HG02938 (cell line): Measurements from ENCODE around the gene DLD.
"Not testable (repeated sequence)": the region's sequence is repeated elsewhere in the genome, so short reads cannot be mapped to it uniquely, and the experiment has no call there.

Experiments
- ATAC-seq: cut with Tn5 transposase; IDR thresholded peaks from one replicate; pipeline ENCODE4 v1.9.1; 2021; ENCODE audit warnings: mild to moderate bottlenecking, moderate library complexity; ENCODE audit not compliant: unreplicated experiment

DLD gene

DNA sequence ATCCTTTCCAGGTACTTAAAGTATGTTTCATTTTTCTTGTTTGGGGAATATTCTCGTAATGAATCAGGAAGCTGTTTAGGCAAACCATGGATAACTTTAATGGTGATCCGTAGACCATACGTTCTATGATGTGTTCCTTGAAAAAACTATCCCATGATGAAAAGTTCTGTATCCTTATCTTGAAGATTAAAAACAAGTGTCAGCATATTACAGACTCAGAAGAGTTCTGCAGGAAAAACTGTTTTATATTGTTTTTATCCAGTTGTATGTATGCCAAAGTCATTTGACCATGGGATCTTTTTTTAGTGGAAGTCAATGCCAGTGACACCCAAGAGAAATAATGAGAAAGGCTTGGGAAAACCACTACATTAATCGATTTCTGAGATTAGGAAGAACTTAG is 52.0 kb downstream of the DLD start:
- ATAC-seq, result no peak

DNA sequence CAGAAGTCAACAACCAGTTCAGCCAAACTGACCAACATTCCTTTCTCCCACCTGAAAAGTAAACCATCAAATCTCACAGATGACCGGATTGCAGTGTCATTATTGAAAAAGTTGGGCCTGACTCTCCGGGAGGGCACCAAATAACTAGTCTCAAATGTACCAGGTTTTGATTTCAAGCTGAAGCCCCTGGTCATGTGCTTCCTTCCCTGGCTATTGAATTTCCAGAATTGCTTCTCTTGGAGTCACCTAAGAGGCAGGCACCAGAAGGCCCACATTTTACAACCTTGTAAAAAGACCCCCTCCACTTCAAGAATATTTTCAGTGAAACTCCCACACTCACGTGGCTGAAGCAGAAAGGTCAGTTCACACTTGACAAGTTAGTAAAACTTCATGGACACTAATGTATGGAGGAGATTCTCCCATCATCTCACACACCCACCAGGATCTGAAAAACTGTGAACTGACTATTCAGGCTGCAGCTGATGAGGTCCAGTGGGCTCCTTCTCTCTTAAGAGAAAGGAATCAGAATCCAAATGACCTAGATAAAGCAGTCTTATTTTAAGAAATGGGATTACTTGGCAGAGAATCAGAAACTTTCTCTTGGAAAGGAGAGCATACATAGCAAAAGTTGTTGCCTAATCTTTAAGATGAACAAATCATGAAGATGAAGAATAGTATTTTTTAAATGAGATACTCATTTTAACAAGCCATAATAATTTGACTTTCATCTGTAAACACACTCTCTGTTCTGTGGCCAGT is 53.6 kb downstream of the DLD start:
- no peak for ATAC-seq

DNA sequence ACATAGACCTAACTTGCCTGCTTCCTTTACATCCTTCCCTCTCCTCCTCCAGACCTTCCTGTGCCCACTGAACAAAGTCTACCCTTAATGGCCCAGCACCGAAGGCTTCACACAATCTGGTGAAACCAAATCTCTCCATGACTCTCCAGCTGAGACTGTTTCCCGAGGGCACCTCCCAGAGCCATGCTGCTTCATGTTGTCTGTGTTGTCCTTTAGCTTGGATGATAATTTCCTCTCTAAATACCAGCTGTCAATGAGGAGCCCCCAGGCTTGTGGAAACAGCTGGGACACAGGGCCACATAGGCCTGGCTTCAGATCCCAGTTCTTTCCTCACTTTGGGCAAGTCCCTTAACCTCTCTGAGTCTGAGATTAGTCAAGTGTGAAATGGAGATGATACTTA is 54.3 kb downstream of the DLD start:
- ATAC-seq, result no peak

DNA sequence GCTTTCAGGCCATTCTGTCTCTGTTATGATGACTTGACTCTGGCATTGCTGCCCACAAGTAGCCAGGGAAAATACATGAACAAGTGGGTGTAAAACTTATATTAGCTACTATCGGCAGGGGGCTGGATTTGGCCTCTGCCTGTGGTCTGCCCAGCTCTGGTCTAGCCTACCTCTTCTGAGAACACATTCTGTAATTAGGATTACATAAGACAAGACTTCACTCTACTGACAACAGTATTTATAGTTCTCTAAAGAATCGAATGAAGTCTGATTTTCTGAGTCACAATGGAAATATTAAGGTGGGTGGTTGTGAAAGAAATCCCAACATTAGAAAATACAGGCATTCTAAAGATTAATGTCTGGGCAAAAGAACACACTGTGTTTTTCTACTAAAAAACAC is 55.5 kb downstream of the DLD start:
- ATAC-seq, result no peak

DNA sequence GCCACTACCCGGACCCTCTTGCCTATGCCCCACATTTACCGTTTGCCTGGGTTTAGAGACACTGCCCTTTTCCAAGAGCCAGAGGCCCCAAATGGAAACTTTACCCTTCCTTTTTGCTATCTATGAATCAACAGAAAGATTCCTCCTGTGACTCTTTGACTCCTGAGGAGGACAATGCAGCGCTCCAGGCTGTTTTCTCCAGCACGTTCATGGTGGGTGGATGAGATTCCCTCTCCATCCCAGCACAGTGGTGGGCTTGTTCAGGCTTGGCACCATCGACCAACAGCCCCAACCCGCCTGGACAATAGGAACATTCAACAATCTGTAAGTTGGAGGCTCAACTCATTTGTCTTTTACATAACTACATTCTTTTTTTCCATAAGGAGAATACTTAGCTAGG is 55.9 kb downstream of the DLD start:
- ATAC-seq, result no peak

DNA sequence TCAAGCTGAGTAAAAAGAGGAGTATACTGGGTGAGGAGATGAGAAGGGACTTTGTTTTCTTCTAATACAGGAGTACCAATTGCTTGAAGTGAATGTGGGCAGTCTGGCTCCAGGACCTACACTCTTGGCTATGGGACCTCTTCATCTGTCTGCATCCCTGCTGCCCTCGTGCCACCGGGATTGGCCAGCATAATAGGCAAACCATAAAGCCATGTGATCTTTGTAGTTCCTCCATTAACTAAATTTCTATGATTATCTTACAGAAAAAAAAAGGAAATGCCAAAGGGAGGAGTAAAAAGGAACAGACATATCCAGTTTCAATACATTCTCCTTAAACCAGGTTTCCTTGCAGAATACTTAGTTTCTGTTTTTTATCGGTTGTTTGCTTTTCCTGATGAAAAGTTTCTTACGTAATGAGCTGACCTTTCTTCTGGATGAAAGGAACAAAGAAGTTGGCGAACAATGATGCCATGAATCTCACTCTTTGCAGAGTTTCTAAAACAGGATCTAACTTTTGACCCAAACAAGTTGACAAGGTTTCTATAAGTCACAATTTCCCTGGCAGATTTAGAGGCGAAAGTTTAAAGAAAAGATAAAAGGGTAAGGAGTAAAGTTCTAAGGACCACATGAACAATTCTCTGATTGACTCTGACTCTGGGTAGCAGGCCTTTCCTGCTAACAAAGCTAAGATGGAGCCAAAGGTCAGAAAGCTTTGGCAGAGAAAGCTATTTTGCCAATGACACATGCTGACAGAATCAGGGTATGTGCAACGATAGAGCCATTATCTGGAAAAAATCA is 57.9 kb downstream of the DLD start:
- no peak for ATAC-seq

DNA sequence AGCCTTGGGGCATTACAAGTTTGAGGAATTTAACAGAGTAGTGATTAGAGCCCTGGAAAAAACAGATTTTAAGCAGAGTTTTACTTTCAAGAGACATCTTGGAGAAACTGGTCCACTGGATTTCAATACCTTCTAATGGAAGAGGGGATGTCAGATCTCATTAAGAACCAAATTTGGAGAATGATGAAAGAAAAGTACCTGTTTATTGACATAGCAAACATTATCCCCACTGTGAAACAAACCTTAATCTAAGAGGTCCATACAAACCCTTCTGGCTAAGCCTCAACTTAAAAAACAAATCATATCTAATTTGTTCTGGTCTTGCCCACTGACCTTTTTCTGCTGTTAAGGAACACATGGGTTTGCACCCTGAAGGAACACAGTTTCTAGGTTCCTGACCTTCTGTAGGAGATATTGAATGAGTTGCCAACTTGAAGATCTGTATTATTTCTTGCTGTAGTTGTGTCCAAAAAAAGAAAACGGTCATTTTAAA is 58.5 kb downstream of the DLD start:
- ATAC-seq, result no peak

DNA sequence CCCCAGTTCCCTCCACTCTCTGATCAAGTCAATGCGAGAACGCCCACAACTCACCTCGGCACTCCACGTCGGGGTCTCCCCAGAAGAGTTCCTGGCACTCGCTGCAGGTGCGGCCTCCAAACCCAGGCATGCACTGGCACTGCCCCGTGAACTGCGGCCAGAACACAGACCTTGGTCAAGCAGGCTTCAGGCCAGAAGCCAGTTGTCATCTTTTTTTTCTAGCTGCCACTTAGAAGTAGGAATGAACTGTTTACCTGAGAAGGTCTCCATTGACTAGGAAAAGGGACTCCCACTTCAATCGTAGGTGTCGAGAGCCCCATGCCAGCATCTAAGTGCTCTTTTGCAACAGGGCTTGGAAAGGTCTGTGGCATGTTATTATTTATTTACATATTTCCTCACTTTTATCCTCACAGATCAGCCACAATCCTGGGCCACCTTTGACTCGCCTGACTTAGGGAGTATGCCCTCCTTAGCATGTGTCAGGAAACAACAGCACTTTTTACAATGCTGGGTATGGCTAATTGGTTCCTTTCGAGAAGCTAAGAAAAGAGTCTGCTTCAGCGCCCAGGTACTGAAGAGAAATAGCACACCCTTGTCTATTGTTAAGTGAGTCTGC is 60.3 kb downstream of the DLD start:
- ATAC-seq, result no peak

DNA sequence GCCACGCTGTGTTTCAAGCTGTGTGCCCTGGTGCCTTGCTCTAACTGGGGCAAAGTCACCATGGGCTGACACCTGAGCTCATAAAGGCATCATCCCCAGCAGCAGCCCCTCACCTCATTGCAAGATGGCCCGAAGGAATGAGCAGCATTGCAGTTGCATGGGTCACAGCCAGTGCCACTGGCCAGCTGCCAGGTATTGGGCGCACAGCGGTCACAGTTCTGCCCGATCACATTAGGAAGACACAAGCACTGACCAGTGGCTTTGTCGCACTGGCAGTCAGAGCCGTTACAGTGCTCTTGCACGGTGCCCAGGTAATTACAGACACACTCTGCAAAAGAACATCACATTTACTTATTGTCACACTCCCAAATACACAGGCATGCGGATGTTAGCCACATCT is 60.9 kb downstream of the DLD start:
- ATAC-seq, result no peak

DNA sequence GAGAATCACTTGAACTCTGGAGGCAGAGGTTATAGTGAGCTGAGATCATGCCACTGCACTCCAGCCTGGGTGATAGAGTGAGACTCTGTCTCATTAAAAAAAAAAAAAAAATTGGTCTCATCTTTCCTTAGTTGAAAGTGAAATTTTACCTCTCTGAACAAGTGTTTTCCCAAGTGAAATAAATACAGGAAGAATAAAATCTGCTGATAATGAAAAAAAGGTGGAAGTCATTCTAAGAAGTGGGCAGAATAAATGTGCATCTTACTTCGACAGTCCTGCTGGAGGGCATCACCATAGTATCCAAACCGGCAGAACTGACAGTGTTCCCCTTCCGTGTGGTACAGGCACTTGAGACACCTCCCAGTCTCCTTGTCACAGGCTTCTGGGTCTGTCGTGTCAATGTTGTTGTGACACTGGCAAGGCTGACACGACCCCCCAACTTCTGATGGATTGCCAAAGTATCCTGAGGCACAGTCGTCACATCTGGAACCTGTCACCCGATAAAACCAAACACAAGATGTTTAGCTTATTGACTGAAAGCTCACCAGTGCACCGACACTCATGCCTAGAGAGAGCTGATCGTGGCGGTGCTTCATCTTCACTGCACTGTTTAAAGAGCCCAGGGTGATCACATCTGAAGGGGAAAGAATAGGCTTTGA is 62.4 kb downstream of the DLD start:
- ATAC-seq, result no peak

DNA sequence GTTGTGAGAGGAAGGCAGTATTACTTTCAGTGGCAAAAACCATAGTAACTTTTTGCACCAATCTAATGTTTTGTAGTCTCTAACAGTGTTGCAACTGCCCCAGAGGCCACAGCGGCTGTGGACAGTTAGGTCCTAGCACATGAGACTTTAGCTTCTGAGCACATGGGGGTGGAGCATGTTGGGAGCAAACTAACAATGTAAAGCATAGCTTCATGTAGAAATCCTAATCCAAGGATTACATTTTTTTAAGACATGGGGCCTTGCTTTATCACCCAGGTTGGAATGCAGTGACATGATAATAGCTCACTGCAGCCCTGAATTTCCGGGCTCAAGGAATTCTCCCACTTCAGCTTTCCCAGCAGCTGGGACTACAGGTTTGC is 62.9 kb downstream of the DLD start:
- ATAC-seq, result no peak

DNA sequence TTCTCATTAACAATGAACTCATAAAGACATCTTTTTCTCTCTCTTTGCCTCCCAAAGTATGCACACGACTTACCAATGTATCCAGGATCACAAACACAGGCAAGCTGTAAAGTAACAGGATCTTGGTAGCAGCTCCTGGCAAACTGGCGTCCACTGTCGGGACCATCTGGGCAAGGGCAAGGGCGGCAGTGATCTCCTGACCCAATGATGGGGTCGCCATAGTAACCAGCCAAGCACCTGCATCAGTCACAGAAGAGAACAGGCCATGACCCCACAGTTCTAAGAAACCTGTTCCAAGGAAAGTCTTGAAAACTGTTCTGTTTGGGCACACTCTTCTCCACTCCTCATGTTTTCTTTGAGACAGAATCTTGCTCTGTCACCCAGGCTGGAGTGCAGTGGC is 64.4 kb downstream of the DLD start:
- ATAC-seq, result no peak

DNA sequence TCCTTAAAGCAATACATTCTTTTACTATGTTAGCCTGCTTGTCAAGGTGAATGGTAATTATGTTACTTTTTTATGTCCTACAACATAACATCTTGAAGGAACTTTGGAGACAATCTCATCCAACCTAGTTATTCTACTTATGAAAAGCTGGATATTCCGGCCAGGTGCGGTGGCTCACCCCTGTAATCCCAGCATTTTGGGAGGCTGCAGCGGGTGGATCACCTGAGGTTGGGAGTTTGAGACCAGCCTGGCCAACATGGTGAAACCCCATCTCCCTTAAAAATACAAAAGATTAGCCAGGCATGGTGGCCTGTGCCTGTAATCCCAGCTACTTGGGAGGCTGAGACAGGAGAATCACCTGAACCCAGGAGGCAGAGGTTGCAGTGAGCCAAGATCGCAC is 66.0 kb downstream of the DLD start:
- not testable (repeated sequence) for ATAC-seq

DNA sequence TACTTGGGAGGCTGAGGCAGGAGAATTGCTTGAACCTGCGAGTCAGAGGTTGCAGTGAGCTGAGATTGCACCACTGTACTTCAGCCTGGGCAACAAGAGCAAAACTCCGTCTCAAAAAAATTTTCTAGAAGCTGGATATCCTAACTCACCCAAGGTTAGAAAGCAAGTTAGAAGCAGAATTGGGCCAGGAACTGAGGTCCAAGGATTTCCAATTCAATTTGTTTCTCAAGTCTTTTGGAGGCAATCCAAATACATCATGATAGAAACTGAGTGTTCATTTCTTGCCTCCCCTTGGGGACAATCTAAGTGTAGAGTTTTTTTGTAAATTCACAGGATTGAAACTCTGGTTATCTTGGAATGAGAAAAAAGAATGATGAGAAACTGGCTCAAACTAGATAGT is 66.5 kb downstream of the DLD start:
- ATAC-seq, result no peak

DNA sequence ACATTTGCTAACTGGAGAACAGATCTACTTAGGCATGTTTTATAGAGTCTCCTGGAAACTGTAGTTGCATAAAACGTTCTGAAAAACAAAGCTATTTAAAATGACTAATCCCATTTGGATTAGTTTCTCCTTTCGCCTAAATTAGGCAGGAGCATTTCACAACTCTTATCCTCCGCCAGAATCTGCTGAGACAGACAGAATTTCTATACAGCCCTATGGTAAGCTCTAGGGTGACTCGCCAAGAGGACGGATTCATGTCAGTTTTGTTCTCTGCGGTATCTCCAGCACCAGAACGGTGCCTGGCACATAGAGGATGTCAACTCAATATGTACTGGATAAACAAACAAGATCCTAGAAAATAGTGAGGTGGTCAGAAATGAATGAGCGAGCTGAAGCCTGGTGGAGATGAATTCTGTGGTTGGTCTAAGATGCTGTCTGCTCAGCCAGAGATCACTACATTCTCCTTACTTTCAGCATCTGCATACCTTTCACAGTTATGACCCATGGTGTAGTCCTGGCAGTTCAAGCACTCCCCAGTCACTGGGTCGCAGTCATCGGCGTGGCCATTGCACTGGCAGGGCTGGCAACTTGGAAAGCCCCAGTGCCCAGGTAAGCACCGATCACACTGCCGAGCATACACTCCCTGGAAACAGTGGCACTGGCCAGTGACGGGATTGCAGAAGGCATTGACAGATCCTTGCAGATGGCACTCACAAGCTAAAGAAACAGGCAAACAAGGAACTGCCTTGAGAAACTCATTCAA is 68.0 kb downstream of the DLD start:
- ATAC-seq, result no peak

DNA sequence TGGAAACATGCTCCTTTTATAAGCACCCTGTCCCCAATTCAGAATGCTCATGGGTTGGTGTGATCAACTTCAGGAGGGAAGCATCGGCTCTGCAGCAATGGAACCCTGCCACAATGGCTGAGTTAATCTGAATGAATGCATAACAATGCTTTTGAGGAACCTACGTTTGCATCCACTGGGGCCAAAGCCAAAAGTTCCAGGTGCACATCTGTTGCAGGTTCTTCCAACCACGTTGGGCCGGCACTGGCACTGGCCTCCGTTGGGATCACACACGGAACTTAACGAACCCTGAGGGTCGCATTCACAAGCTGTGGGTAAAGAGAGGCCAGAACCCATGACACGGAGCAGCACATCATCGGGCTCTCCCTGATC is 68.5 kb downstream of the DLD start:
- ATAC-seq, result no peak

DNA sequence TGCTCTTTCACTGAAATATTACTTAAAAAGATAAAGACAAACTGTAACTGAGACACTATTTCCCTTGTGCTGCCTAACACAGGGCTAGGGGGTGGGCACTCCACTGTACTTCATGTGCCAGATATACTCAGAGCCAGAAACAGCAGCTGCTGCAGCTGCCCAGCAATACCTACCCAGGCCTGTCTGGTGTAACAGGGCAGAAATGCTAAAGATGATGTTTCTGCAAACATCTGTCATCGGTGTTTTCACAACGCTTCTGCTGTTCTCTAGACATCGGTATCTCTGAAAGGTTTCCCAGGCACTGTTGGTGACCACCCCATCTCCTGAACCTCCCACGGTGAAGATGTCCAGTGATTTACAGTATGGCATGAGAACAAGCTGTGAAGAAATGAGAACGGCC is 69.3 kb downstream of the DLD start:
- ATAC-seq, result no peak

DNA sequence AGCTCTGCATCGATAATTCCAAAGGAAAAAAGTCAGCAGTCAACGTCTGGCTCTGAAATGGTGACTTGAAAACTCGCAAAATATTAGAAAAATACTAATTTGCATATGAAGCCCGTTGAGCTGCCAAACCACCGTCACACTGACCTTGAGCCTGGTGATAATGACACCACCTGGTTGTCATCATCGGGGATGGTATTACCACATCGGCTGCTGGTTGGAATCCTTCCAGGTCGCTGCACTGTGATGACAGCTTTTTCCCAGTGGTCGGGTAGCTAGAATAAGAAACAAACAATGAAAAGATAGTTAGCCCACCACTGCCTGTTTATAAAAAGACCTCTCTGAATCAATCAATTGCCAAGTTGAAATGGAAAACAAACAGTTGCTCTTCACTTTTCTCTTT is 70.4 kb downstream of the DLD start:
- no peak for ATAC-seq

DNA sequence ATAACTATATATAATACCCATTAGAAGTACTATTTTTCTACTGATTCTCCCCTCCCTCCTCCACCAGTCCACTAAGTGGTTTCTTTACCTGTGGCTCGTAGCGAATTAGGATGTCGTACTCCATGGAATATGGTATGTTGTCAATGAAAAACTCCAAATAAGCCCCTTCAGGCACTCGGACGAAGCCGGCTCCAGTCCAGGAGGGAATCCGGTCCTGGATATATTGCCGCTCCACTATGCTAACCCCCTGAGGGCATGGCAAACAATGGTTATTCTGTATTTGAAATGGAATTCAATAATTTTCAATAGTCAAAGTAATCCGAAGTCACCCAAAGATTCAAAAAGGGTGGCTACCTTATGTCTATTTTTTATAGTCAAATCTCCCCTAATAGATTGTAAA is 71.8 kb downstream of the DLD start:
- no peak for ATAC-seq

DNA sequence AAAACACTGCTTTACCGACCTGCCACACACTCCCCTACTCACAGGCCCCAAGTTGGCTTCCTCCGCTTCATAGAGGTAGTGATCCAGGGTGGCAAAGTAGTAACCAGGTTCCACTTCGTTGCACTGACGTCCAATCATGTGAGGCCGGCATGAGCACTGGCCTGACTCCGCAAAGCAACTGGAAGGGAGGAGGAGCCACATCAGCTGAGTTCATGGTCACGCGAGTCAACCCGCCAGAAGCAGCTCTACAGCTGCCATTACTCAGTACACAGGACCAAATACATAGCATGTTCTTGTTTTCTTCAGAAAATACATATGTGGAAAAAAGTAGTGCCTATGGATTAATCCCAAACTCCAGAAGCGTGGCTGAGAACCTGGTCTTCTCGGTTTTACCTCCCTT is 73.5 kb downstream of the DLD start:
- no peak for ATAC-seq

DNA sequence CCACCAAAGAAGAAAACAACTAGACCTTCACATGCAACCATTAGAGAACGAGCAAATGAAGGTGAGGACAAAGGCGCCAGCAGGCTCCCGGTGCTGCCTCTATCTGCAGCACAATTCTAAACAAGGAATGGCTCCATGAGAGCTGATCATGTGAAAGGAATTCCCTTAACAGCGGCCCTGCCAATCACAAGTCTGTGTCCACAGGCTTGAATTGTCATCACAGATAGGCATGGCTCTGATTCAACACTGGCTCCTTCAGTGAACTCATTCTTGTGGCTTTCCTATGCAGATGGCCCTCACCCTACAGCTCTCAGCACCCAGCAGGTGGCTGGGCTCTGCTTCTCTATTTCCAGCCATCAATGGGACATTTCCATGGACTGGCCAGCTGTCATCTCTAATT is 75.7 kb downstream of the DLD start:
- ATAC-seq, result no peak
